ENCODE results near the gene HLA-DMA.
A peak's percentile ranks its signal among the peaks of the same experiment; 100 is the strongest.
"Not testable (repeated sequence)": the region's sequence is repeated elsewhere in the genome, so short reads cannot be mapped to it uniquely, and the experiment has no call there.

HLA-DMA gene

GRCh38 chr6:32954986-32955802 lies 2.3 kb upstream of the HLA-DMA start:
- no peak for DNase-seq (ENCODE audit: low read depth)

GRCh38 chr6:32954267-32954666 lies 1.4 kb upstream of the HLA-DMA start:
- no peak for DNase-seq (ENCODE audit: low read depth)

DNA sequence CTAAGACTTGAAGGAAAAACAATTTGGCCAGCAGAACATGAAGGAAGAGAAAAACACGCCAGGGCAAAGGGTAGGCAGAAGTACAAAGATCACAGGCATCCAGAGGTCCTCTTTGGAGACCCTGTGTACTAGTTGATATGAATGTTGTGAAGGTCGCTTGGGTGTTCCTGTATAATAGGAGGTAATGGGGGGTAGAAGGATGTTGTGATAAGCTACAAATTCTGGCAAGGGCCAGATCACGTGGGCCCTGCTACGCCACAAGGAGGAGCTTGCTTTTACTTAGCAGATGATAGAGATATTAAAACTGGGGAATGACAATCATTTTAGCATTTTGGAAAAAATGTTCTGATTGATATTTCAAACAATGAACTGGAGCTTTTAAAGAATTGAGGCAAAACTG lies 878 bp upstream of the HLA-DMA start:
- DNase-seq (ENCODE audit: low read depth): no peak

DNA sequence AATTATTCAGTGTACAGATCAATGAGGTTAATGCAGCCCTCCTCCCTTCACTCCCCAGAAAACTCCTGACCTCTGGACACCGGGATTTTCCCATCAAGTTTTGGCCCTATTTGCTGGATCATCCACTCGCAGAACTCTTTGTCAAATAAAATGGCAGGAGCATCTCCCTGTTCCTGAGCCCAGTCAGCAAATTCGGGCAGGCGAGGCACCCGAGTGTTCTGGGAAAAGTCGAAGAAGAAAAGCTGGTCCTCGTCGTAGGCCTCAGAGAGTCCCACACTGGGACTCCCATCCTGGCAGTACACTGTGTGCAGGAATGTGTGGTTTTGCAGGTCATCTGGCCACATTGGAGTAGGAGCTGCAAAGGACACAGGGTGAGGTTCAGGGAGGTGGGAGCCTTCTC lies 2.4 kb downstream of the HLA-DMA start:
- no peak for DNase-seq (ENCODE audit: low read depth)

GRCh38 chr6:32950010-32950409 lies 2.9 kb downstream of the HLA-DMA start:
- DNase-seq (ENCODE audit: low read depth): no peak

DNA sequence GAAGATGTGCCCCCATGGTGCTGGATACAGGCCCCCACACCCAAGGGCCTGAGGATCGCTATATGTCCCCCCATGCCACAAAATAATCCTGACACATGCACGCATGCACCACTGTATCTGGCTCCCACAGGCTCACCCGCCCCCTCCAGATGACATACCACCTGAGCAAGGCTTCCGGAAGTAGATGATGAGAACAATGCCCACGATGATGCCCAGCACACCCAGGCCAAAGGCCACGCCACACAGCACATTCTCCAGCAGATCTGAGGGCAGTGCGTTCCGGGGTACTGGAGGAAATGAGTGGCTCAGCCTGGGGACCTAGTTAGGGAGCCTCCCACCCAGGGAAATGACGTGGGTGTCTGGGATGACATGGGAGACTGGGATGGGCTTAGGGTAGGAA lies 3.8 kb downstream of the HLA-DMA start:
- DNase-seq (ENCODE audit: low read depth): no peak

- DNase-seq (ENCODE audit: low read depth): no peak
Observed at GRCh38 chr6:32947552-32948465, 5.1 kb downstream of the HLA-DMA start.

GRCh38 chr6:32946893-32947292 lies 6.0 kb downstream of the HLA-DMA start:
- no peak for DNase-seq (ENCODE audit: low read depth)

DNA sequence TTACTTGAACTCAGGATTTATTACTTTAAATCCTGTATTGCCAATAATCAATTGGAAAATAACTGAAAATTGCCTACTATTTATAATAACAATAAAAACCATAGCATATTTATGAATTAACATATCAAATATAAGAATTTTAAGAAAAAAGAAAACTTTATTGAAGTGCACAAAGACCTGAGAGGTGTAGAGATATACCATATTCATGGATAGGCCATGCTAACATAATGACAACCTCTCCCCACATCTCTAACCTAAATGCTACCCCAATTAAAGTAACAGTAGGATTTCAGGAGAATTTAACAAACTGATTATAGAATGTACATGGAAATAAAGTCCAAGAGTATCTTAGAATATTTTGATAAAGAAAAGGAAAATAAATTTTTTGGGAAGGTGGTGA lies 6.9 kb downstream of the HLA-DMA start:
- DNase-seq (ENCODE audit: low read depth): no peak

DNA sequence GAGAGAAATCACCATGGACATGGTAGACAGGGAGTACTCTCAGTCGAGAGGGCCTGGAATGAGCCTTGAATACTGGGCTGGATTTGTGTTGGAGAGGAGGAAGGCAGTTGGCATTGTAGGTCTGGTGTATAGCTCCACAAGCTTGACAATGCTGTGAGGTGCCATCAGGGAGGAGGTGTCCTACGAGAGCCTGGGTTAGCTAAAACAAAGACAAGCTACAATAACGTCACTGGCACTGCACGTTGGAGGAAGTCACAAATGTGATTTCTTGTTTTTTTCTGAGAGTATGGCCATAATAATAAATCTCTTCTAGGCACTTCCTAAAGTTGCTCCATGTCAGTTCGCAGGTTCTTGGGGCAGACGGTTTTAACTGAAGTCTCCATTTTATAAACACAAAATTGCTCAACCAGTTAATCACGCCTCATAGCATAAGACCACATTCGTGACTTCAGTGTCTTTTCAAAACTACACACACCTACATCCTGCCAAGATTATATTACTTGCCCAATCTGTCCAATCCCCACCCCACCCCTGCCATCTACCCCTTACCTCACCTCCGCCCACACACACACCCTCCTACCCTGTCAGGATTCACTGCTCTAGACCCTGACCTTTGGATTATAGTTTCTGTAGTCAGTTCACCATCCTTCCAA lies 7.7 kb downstream of the HLA-DMA start:
- DNase-seq (ENCODE audit: low read depth): peak; percentile 28

- DNase-seq (ENCODE audit: low read depth): no peak
Observed at GRCh38 chr6:32943864-32944649, 8.8 kb downstream of the HLA-DMA start.

- not testable (repeated sequence) for DNase-seq (ENCODE audit: low read depth)
Observed at GRCh38 chr6:32942555-32943123, 10.3 kb downstream of the HLA-DMA start.

DNA sequence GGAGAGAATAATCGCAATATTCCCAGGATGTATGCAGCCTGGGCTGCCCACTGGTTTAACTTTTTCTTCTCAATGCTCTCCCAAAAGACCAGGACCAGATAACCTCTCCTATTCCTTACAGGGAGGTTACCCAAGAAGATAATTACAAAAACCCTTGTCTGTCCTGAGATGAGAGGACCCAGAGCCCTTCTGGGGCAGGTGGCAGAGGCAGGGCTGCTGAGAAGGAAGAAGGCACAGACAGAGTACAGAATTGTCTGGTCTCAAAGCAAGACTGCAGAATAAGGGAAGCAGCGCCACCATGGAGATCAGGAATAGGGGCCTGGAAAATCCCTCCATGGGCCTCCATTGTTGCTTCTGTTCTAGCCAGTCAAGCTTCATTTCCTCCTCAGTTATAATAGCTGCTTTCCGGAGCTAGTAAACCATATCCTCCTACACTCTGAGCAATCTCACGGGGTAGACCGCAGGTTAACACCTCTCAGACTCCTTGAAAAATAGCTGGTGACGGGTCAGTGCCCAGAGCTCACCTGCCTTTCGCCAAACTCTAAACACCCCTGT lies 11.6 kb downstream of the HLA-DMA start:
- DNase-seq (ENCODE audit: low read depth): peak; percentile 28

DNA sequence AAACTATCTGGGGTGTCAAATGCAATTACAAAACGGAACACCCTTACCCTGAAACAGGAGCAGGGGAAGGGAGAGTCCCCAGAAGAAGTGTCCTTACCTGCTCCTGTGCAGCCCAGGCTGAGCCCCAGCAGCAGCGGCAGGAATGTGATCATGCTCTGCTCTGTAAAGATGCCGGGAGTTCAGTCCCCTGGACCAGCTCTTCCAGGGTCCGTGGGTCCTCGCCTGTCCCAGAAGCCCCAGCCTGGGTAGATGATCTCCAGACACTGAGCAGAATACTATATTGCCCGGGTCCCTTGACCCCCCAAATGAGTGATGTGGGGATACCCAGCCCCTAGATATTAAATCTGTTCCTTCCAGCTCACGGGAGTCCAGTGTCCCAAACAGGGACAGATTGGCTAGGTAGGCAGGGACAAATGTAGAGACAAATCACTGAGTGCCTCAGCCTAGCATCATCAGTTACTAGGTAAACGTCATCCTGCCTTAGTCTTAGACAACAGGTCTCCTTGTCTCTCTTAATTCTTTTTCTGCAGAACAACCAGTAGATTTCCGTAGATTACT lies 12.2 kb downstream of the HLA-DMA start, which contains the start of gene HLA-DMB:
TSS of gene HLA-DMB (minus strand) at position 373 of the 558 bp plus-strand sequence. CDS start at position 152, 221 bp downstream.
- DNase-seq (ENCODE audit: low read depth): peak; percentile 40

GRCh38 chr6:32938494-32938893 lies 14.4 kb downstream of the HLA-DMA start:
- no peak for DNase-seq (ENCODE audit: low read depth)

GRCh38 chr6:32937230-32937633 lies 15.7 kb downstream of the HLA-DMA start:
- DNase-seq (ENCODE audit: low read depth): no peak

GRCh38 chr6:32936239-32937152 lies 16.4 kb downstream of the HLA-DMA start:
- DNase-seq (ENCODE audit: low read depth): no peak

- no peak for DNase-seq (ENCODE audit: low read depth)
Observed at GRCh38 chr6:32935551-32936238, 17.2 kb downstream of the HLA-DMA start.

- peak; percentile 69 for DNase-seq (ENCODE audit: low read depth)
Observed at GRCh38 chr6:32933661-32934085, 19.2 kb downstream of the HLA-DMA start.
